ENCODE results near the gene ZNF398. TPM values are rescaled to one million over a fixed set of nuclear protein-coding genes. Genes with fewer than 3 reads are reported as not detected.
A peak's percentile ranks its signal among the peaks of the same experiment; 100 is the strongest.

The ZNF398 gene
- total RNA-seq, 1 experiment from 2014 or later: 62.1 TPM

DNA sequence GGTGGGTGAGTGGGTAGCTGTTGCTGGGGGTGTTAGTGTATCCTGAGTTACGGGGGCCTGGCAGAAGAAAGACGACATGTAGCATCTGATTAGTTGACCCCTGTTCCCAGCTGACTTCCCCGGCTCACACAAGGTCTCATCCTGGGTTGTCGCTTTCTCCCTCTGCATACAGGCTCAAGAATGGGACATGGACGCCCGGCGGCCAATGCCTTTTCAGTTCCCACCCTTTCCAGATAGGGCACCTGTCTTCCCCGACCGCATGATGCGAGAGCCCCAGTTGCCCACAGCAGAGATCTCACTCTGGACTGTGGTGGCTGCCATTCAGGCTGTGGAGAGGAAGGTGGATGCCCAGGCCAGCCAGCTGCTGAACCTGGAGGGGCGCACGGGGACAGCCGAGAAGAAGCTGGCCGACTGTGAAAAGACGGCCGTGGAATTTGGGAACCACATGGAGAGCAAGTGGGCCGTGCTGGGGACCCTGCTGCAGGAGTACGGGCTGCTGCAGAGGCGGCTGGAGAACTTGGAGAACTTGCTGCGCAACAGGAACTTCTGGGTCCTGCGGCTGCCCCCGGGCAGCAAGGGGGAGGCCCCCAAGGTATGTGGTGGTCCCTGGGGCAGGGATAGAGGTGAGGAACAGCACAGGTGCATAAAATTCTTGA, 51.0 kb downstream of the ZNF398 start:
- Histone ChIP-seq H3K18ac (ENCODE audit: insufficient read length, low read depth, low read length) (no peak overlapping the region), H3K79me1 (ENCODE audit: insufficient read depth, low read depth, low read length, poor library complexity, severe bottlenecking) (peaks cover 3% of the 10 kb centered on the region), H3K27me3 (ENCODE audit: insufficient read depth, low read length) (no peaks in the 10 kb centered on the region), H3T11ph (ENCODE audit: low read length) (no peak overlapping the region), H4K20me1 (ENCODE audit: control insufficient read depth, insufficient read depth, insufficient read length) (no peaks in the 10 kb centered on the region), H3K27ac (ENCODE audit: insufficient read length, low read depth, low read length) (no peak overlapping the region), H3K23me2 (ENCODE audit: insufficient read length, low read depth, low read length, poor library complexity, severe bottlenecking) (peaks cover 7% of the 10 kb centered on the region), H4K5ac (ENCODE audit: insufficient read length, low read depth, low read length) (no peak overlapping the region), H2BK5ac (ENCODE audit: insufficient read length, low read length) (no peak overlapping the region), H3K56ac (ENCODE audit: insufficient read length, low read depth, low read length) (no peak overlapping the region), H2BK120ac (ENCODE audit: low read depth, low read length, poor library complexity, severe bottlenecking) (no peak overlapping the region), H2AFZ (ENCODE audit: low read length) (no peak overlapping the region), H3K9me3 (ENCODE audit: control insufficient read depth, low read depth, low read length) (no peaks in the 10 kb centered on the region), H3K4me2 (ENCODE audit: insufficient read depth, insufficient read length, low read length) (no peak overlapping the region), H3K23ac (ENCODE audit: insufficient read length, low read depth, low read length) (no peak overlapping the region), H2AK5ac (ENCODE audit: insufficient read length, low read length) (no peak overlapping the region), H3K4me1 (ENCODE audit: insufficient read depth, low read length) (no peaks in the 10 kb centered on the region), H4K91ac (ENCODE audit: insufficient read length, low read depth, low read length) (no peak overlapping the region), H2BK12ac (ENCODE audit: insufficient read length, low read depth, low read length) (no peak overlapping the region), H2BK15ac (ENCODE audit: low read depth, low read length) (no peak overlapping the region), H2BK20ac (ENCODE audit: low read depth, low read length, poor library complexity, severe bottlenecking) (no peak overlapping the region), H3K9ac (ENCODE audit: extremely low read depth, insufficient read length, low read length) (no peak overlapping the region), H3K79me2 (ENCODE audit: insufficient read depth, low read length) (peaks cover 3% of the 10 kb centered on the region; the same call in 1 of the 2 replicates), H3K4ac (ENCODE audit: low read depth, low read length) (no peak overlapping the region), H4K8ac (replicated peaks; ENCODE audit: insufficient read length, low read depth, low read length) (no peak overlapping the region), H3K14ac (ENCODE audit: insufficient read depth, low read length) (no peak overlapping the region)
- peak overlapping the region in 1 of 3 experiments; percentile 59; a peak in 1 of 7 replicates for H3K27ac Mint-ChIP-seq
- no peaks in the 10 kb centered on the region; a peak in 1 of 5 replicates for H3K9me3 Mint-ChIP-seq
- peaks cover 12 to 21% of the 10 kb centered on the region in 2 experiments for H3K4me1 Mint-ChIP-seq
- H3K27me3 Mint-ChIP-seq (ENCODE audit: low read depth): no peaks in the 10 kb centered on the region
- TF ChIP-seq, protein P1, sequence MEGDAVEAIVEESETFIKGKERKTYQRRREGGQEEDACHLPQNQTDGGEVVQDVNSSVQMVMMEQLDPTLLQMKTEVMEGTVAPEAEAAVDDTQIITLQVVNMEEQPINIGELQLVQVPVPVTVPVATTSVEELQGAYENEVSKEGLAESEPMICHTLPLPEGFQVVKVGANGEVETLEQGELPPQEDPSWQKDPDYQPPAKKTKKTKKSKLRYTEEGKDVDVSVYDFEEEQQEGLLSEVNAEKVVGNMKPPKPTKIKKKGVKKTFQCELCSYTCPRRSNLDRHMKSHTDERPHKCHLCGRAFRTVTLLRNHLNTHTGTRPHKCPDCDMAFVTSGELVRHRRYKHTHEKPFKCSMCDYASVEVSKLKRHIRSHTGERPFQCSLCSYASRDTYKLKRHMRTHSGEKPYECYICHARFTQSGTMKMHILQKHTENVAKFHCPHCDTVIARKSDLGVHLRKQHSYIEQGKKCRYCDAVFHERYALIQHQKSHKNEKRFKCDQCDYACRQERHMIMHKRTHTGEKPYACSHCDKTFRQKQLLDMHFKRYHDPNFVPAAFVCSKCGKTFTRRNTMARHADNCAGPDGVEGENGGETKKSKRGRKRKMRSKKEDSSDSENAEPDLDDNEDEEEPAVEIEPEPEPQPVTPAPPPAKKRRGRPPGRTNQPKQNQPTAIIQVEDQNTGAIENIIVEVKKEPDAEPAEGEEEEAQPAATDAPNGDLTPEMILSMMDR (conservative IDR thresholded peaks at IDR 0.05): no peak
- no peak for DNase-seq
- peak overlapping the region in 1 of 2 experiments; percentile 40; a peak in 1 of 5 replicates for H3K4me3 Mint-ChIP-seq
- peaks cover 40 to 63% (median 58%) of the 10 kb centered on the region in 3 experiments for H3K36me3 Mint-ChIP-seq (ENCODE audit: insufficient read depth in 1 of 3, low read depth in 3 of 3)
- no CpG with 5 or more reads among the region's 22 CpGs for WGBS (ENCODE audit: extremely low coverage, insufficient read length, low lambda C conversion rate)

Measured in H9 (cell line).